ENCODE results near the gene MYO9B.

MYO9B gene

DNA sequence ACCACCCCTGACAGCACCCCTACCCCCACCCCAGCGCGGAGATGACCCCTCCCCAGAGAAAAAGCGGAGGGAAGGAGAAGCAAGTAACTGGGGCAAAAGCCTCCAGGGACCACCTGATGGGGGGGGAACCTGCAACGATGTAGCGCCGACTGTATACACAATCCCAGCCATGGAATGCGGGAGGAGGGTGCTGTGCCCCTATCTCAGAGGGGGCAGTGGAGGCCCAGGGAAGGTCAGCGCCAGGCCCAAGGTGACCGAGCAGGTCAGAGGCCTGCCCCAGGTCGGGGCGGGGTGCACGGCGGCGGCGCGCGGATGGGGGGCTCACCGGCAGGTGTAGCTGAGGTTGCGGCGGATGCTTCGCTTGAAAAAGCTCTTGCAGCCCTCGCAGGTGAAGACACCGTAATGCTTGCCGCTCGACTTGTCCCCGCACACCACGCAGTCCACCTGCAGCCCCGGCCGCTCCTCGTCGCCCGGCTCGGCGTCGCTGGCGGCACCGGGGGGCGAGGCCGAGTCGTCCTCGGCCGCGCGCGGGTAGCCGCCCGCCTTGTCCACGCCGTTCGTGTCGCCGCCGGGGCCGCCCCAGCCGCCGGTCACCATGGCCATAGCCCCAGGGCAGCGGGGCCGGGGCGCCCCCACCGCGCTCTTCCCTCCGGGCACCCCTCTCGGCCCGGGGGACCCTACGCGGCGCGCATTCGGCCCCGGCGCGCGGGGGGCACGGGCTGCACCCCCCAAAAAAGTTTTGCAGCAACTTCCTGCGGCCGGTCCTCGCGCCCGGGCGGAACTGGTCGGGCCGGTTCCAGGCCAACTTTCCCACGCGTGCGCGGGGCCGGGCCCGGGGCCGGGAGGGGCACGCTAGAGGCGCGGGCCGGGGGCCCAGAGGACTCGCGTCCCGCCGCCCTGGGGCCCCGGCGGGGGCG lies 169.3 kb downstream of the MYO9B start:
- DNase-seq, result no peak

DNA sequence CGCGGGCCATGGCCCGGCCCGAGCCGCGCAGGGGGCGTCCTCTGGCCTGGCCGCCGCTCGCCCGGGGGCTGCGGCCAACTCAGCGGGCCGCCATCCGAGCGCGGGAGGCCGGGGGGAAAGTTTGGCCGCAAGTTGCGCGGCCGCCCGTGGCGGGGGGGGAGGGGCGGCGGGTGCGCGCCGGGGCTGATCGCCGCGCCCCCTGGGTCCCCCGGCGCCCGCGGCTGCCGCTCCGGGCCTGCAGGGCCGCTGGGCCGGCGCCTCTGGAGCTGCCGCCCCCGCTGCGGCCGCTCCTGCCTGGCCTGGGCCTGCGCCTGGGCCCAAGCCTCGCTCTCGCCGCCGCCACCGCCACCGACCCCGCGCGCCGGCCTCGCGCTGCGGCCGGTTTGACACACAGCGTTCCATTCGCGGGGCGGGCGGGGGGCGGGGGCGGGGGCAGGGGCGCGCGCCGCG lies 170.0 kb downstream of the MYO9B start, which contains the start of gene NR2F6:
TSS of gene NR2F6 (minus strand) at position 385 of the 450 bp plus-strand sequence. CDS start 699 bp downstream, outside the sequence.
- DNase-seq, result no peak

DNA sequence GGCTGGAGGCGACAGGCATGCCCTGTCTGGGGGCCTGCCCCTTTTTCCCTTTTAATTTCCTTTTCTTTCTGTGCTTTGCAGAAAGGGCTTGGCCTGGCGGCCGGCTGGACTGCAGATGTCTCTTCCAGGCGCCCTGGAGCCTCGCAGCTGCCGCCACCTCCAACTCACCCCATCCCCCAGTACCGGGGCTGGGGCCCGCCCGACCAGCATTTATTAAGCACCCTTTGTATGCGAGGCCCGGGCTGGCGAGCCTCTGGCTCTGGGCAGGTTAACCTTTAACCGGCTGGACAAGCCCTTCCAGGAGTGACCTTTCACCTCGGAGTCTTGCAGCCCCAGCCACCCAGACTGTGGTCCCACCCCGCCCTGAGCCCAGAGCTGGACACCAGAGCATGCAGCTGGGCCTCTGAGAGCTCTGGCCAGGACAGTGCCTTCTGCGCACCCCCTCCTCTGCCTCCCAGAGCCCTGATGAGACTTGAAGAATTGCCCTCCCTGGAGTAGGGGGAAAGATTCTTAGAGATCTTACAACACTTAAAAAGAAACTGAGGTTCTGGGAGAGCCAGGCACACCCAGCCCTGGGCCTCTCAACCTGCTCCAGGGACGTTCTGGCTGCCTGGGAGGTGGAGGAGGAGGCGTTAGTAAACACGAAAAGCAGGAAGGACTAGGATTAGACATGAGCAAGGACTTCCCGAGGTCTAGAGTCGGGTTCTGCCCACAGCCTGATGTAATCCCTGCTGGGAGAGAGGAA lies 171.3 kb downstream of the MYO9B start:
- no peak for DNase-seq

DNA sequence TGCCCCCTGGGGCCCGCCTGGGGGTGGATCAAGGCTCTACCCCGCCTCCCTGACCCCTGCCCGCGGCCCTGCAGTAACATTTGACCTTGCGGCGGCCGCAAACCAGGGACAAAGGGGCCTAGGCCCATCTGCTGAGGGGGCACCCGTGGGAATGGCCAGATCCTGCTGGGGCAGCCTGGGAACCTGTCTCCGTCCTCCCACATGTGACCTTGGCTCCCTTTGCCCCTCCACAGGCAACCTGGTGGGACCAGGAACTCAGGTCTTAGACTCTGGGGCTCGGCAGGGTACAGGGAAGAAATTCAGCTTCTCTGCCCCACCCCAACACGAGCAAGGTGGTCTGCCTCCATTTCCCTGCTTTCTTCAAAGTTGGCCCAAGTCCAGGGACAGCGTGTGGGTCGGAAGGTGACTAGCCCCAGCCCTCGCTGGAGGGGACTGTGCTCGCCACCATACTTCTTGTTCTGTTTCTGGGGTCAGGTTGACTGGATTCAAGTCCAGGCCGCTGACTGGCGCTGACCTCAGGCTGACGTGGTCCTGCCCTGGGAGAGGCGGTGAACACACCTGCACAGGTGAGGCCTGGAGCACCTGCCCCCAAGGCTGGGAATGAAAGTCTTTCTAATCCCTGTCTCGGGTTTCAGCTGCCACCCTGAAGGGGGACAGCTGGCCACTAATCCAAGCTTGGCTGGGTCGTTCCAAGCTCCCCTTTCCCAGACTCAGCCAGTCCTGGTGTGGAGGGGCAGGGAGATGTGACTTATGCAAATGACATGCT lies 172.6 kb downstream of the MYO9B start:
- DNase-seq, result no peak

DNA sequence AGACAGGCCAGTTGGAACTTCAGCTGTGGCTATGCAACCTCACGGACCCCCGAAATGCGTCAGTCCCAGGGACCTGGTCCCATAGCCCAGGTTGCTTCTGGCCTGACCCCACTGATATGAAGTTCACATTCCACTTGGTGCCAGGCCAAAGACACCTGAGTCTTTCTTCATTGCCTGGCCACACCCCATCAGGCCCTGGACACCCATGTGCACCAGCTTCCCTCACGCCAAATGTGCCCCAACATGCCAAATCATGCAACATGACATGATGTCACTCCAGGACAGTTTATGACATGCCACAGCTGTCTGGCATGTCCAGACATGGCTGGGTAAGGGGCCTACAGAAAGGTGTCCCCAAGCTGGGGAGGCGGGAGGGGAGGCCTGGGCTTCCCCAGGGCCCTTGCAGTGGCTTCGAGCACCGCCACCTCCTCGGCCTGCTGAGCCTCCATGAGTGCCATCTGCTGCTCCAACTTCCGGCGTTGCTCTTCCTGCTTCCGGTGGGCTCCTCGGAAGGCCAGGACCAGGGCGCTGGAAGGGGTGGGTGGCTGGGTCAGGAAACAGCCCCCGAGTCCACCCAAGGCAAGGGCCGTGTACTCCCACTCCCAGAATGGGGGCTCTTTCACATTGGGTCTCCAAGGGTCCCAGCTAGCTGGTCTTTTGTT lies 174.4 kb downstream of the MYO9B start:
- DNase-seq, result no peak

DNA sequence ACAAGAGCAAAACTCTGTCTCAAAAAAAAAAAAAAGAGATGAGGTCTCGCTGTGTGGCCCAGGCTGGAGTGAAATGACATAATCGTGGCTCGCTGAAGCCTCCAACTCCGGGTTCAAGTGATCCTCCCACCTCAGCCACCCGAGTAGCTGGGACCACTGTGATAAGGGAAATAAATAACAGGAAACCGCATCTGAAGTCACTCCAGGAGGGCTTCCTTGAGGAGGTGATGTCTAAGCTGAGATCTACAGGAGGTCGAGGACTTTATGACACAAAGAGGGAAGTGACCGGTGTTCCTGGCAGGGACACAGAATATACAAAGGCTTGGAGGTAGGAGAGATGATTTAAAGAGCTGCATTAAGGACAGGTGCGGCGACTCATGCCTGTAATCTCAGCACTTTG lies 179.1 kb downstream of the MYO9B start:
- no peak for DNase-seq

DNA sequence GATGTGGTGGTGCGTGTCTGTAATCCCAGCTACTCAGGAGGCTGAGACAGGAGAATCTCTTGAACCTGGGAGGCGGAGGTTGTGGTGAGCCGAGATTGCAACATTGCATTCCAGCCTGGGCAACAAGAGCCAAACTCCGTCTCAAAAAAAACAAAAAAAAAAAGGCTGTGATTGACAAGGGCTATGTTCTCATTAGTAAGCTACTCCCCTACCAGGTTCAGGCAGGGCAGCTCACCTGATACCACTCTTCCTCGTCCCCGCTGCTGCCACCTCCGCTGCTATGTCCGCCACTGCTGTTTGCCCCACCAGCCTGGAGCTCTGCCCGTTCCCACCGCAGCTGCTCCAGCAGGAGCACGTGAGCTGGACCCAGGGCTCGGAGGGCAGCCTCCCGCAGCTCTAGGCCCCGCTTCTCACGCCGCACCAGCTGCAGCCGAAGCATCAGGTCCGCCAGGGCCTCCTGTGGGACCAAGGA lies 179.6 kb downstream of the MYO9B start:
- DNase-seq, result no peak

DNA sequence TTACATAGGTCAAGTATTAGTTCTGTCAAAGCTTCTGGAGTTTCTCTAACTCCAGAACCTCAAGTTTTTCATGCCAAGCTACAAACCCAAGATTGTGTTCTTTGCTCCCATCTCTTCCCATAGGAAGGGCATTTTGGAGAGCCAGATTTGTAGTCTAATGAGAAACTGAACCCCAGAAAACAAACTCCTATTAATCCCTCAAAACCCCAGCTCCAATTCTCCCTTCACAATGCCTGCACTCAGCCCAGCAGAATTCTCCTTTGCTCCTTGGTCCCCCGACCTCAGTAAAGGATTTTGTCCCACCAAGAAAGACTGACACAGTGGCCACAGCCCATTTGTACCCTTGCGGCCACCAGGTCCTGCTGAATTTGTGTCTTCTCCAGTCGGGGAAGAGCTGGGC lies 180.6 kb downstream of the MYO9B start:
- DNase-seq, result no peak

DNA sequence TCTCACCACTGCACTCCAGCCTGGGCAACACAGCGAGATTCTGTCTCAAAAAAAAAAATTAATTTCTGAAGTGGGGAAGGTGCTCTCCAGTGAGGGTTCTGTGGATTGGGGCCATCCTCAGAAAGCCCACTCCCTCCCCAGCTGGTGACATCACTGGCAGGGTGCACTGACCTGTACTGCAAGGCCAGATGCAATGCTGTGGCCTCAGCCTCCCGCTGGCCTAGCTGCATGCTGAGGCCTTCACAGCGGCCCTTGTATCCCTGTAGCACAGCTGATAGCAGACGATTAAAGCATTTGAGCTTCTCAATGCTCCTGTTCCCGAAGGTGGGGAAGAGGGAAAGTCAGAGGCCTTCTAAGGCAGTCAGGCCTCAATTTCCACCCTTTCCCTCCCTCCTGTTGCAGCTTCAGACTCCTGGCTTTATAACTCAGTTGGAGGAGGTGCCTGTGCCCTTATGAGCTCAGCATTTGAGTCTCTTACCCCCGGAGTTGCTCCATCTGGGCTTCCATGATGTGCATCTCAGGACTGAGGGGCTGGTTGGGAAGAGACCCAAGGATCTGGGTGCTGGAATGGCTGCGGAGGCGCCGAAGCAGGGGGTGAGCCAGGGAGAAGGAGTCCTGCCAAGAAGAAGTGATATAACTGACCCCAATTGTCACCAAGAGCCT lies 183.7 kb downstream of the MYO9B start:
- no peak for DNase-seq

DNA sequence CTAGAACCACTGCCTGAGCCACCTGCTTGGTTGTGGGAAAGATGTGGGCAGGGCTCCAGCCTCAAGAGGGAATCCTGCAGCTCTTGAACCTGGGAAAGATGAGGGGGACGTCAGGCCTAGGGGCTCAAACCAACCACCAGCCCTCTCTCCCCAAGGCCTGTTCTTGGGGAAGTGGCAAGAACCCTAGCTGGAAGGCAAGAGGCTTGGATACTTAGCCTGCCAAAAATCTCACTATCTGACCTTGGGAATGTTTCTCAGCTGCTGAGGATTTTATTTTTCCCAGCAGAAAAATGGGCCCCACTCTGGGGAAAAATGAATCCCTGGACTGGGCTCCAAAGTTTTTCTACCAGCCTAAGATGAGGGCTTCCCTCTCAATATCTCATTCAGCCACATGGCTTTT lies 184.4 kb downstream of the MYO9B start:
- no peak for DNase-seq

DNA sequence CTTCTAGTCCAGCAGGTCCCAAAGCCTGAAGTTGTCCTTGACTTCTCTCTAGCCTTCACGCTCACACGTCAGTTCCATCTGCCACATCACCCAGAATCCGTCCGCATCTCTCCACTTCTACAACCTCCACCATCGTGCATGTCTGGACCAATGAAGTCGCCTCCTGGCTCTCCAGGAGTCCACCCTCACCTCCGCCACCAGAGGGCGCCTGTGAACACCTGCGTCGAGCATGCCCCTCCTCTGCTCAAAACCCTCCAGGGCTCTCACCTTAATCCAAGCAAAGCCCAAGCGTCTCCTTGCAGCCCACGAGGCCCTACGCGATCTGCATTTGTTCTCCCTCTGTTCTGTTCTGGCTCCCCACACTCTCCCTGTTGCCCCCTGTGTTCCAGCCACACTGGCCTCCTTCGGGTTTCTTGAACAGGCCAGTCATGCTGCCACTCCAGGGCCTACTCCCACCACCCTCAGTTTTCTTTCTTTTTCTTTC lies 185.3 kb downstream of the MYO9B start:
- DNase-seq, result peak; percentile 88

DNA sequence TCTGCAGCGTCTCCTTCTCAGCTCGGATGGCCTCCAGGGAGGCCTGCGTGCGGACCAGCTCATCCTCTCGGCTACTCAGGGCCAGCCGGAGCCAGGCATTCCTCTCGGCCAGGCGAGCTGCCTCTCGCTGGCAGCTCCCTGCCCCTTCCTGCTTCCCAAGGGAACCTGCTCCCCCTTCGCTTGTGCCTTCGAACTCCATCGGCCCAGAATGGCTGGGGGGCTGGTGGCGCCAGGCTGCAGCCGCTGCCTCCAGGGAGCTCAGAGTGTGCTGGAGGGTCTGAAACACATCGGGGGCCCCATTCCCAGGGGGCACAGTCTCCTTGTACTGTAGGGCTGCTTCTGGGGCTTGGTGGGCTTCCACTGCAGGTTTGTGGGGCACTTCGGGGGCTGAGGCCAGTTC lies 187.0 kb downstream of the MYO9B start:
- no peak for DNase-seq
